Measurements from ENCODE around the gene TNS4.

Gene TNS4

DNA sequence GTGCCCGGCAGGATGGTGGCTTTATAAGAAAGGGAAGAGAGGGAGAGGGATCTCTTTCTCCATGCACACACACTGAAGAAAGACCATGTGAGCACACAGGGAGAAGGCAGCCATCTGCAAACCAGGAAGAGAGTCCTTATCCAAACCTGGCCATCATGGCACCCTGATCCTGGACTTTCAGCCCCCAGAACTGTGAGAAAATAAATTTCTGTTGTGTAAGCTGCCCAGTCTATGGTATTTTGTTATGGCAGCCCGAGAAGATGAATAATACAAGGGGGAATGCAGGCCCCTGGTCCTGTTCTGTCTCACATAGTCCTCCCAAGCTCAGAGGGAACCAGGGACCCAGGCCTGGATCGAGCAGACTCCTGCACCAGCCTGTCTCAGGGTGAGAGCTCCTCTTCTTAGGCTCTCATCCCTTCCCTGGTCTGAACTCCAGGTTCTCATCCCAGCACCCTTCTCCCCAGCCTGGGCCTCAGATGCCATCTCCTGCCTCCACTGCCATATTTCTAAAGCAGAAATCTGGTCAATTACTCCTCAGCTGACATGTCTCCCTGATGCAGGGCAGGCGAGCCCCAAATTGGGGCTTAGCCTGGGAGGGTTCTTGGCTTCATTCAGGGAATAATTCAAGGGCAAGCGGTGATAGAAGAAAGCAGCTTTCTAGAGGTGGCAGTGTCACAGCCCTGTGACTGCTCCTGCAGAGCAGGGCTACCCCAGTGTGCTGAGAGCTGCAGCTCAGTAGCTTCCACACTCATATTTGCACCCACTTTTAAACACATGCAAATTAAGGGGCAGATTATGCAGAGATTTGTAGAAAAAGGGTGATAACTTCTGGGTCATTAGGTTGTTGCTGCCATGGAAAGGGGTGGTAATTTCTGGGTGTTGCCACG is 29.3 kb downstream of the TNS4 start:
- no peak for DNase-seq

DNA sequence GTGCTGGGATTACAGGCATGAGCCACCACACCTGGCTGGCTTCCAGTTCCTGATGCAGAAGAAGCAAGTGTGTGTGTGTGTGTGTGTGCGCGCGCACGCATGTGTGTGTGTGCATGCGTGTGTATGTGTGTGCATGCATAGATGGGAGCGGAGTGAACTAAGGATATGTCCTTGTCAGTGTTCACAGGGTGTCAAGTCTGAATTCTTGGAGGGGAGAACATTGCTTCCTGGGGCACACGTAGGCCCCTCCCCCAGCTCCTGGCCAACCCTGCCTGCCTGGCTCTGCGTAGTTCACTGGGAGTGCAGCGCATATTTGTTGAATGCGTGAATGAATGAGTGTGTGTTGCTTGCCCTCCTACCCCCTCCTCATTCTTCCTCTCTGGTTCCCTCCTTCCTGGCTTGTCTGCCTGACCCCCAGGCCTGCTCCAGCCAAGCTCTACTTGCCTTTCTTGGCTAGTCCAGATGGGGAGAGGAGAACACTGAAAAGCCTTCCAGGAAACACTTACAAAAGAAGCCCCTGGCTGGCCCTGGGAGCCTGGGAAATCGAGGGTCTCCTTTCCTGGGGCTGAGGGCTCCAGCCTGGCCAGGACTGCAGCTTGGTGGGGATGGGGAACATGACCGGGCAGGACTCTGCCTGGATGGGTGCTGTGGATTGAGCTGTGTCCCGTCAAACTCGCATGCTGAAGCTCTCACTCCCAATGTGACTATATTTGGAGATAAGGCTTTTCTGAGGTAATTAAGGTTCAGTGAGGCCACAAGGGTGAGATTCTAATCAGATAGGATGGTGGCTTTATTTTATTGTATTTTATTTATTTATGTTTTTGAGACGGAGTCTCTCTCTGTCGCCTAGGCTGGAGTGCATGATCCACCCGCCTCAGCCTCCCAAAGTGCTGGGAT is 30.2 kb downstream of the TNS4 start:
- DNase-seq: peak; percentile 85

- DNase-seq: no peak
Measured at GRCh38 chr17:40469805-40470675, 31.4 kb downstream of the TNS4 start.

GRCh38 chr17:40468560-40468959 is 32.9 kb downstream of the TNS4 start:
- no peak for DNase-seq

DNA sequence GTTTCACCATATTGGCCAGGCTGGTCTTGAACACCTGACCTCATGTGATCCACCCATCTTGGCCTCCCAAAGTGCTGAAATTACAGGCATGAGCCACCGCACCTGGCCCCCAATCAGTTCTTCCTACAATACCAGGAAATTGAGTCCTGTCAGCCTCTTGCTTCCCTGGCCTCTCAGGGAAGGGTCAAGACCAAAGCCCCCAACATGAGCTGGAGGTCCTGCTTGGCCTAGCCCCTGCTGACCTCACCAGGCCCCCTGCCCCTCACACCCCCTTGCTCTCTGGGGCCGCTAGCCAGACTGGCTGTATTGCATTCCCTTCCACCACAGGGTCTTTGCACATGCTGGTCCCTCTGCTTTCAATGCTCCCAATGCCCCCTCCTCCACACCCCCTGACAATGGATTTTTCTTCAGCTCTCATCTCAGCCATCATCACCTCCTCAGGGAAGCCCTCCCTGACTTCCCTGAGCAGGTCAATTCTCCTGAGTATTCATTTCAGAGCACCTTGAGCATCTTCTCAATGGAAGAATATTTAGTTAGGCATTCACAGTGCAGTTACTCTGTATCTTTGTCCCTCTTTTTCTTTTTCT is 34.0 kb downstream of the TNS4 start:
- DNase-seq: no peak

GRCh38 chr17:40466298-40466971 is 35.0 kb downstream of the TNS4 start:
- DNase-seq: no peak

GRCh38 chr17:40464392-40464855 is 37.0 kb downstream of the TNS4 start:
- DNase-seq: no peak

DNA sequence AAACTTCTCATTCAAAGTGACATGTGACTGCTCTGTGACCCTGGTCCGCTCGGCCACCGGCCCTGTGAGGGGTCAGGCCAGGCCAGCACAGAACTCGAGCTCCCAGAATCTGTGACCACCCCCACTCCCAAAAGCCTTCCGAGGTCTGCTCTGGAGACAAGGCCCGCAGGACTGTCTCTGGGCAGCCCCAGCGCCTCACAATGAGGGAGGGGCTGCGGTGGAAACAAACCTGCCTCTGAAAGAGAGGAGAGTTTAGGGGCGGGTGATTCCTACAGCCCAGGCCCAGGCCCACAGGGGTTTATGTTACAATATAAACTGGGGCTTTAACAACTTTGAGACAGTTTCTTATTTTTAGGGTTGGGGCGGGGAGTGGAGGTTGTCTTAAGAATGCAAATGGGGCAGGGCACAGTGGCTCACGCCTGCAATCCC is 38.3 kb downstream of the TNS4 start:
- no peak for DNase-seq

DNA sequence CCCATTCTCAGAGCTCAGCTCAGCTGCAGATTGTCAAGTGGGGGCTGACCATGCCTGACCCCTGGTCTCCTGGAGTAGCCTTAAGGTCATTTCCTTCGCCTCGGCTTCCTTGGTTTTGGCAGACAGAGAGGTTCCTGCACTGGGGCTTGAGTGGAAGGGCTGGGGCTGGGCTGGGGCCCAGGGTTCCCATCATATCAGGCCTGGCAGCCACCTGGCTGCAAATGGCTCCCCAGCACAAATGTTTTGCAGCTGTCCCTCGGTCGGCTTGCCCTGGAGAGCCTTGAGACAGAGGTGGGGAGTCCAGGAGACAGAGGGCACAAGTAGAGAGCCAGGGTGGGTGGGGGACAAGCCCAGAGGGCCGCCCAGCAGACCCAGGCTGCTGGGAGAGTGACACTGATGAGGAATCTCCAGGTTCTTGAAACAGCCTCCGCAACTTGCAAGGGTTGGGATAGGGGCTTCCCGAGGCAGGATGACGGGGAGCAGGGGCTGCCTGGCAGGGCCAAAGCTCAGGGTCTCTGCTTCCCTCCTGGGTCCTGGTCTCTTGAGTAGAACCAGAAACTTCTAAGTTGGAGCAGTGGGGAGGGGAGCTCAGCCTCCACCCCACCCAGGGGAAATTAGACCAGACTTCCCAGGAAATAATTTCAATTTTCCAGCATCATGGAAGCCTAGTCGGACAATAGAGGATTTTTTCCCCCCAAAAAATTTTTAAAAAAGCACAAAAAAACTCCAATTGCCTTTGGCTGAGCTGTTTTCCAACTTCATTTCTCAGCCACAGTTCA is 38.9 kb downstream of the TNS4 start:
- no peak for DNase-seq

GRCh38 chr17:40461732-40462342 is 39.6 kb downstream of the TNS4 start:
- no peak for DNase-seq

DNA sequence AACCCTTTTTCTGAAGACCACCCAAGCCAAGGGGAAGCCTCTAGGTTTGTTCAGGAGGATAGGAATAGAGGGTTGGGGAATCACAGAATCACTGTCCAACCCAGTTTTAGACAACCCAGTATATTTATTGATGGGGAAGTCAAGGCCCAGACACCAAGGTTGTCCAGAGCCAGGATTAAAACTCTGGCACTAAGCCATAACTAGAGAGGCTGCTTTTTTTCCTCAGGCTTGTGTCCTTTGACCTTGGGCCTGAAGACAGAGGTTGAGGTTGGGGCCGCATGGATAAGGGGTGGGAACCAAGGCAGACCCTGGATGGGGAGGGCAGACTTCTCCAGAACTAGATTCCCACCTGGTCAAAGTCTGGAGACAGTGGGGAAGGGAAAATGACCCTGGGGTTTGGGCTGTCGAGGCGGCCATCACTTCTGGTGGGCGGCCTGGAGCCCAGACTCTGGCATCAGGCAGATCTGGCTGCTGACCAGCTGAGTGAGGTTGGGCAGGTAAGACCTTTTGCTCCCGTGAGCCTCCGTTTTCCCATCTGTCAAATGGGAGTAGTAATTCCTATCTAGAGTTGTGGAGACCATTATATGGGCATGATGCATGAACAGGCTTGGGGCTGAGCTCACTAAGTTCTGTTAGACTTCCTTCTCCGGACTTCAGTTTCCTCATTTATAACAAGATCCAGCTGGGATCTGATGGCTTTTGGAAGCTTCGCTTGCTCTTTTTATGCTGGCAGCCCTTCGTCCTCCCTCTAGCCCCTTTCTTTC is 40.3 kb downstream of the TNS4 start:
- no peak for DNase-seq

- no peak for DNase-seq
Measured at GRCh38 chr17:40460604-40460967, 40.8 kb downstream of the TNS4 start.

GRCh38 chr17:40459636-40460603 is 41.5 kb downstream of the TNS4 start:
- DNase-seq: no peak

GRCh38 chr17:40458851-40459482 is 42.5 kb downstream of the TNS4 start:
- no peak for DNase-seq

DNA sequence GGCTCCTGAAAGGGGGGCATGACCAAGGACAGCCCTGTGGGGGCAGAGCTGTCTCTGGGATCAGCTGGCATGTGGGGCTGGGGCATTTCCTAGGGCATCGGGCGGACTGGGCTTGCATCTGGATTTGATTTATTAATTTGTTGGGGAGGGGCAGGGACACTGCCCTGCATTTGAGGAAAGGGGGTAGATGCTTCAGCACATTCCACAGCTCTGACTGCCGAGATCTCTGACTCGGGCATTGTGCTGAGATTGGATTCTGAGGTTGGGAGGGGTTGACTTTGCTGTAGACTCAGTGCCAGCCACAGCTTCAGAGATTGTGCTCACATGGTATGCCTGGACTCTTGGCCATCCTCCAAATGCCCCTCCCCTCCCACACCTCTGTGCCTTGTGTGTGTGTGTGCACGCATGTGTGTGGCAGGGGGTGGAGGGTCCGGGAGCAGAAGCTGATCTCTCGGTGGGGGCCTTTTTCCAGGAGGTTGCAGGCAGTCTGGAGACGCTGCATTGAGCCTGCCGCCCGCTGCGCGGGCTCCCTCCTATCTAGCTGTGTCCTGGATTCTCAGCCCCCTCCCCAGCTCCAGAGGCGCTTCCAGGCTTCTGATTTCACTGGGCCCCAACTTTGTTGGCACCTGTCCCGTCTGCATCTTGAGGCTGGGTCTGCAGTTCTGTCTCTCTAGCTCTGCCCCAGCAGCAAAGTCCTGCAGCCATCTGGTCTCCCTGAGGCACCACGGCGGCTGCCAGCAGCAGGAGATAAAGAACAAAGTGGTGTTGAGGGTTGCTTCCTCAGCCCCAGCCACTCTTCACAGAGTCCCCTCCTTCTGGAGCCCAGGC is 43.2 kb downstream of the TNS4 start:
- DNase-seq: no peak

DNA sequence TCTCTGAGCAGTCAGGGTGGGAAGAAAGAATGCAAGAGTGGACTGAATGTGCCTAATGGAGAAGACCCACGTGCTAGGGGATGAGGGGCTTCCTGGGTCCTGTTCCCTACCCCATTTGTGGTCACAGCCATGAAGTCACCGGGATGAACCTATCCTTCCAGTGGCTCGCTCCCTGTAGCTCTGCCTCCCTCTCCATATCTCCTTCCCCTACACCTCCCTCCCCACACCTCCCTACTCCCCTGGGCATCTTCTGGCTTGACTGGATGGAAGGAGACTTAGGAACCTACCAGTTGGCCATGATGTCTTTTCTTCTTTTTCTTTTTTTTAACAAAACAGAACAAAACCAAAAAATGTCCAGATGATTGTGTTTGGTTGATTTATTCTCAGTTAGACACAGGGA is 44.1 kb downstream of the TNS4 start:
- no peak for DNase-seq

DNA sequence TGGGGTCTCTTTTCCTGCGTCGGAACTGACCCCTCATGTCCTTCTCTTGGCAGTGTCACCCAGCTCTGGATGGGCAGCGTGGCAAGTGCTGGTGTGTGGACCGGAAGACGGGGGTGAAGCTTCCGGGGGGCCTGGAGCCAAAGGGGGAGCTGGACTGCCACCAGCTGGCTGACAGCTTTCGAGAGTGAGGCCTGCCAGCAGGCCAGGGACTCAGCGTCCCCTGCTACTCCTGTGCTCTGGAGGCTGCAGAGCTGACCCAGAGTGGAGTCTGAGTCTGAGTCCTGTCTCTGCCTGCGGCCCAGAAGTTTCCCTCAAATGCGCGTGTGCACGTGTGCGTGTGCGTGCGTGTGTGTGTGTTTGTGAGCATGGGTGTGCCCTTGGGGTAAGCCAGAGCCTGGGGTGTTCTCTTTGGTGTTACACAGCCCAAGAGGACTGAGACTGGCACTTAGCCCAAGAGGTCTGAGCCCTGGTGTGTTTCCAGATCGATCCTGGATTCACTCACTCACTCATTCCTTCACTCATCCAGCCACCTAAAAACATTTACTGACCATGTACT is 44.9 kb downstream of the TNS4 start:
- no peak for DNase-seq
